Colon (tissue), 2 donors: ENCODE measurements around the gene SALL1.

Experiments used
- FAIRE-seq: peaks from 2 replicates; lab custom pipeline; 2012; peaks lifted over from hg19 to GRCh38; lab: Jason Lieb, UNC
- donor health status: control.
- donor health status: control.

The SALL1 gene

GRCh38 chr16:51150888-51151320 lies at the start of gene SALL1:
TSS of gene SALL1 (minus strand) at chr16:51151270. CDS start at chr16:51151241, 29 bp downstream.
- no peak for FAIRE-seq

- FAIRE-seq = no peak
Observed at GRCh38 chr16:51200793-51201192, 49.7 kb upstream of the SALL1 start.

- FAIRE-seq = no peak
Observed at GRCh38 chr16:51197953-51198748, 47.1 kb upstream of the SALL1 start.

GRCh38 chr16:51193879-51194278 lies 42.8 kb upstream of the SALL1 start:
- FAIRE-seq = no peak

GRCh38 chr16:51184702-51185433 lies 33.8 kb upstream of the SALL1 start:
- FAIRE-seq = no peak

GRCh38 chr16:51181503-51181811 lies 30.4 kb upstream of the SALL1 start:
- FAIRE-seq = no peak

GRCh38 chr16:51180719-51181502 lies 29.8 kb upstream of the SALL1 start:
- FAIRE-seq = no peak

- no peak for FAIRE-seq
Observed at GRCh38 chr16:51175081-51175480, 24.0 kb upstream of the SALL1 start.

- no peak for FAIRE-seq
Observed at GRCh38 chr16:51172368-51172767, 21.3 kb upstream of the SALL1 start.

GRCh38 chr16:51168755-51169154 lies 17.7 kb upstream of the SALL1 start:
- no peak for FAIRE-seq

GRCh38 chr16:51167170-51167895 lies 16.3 kb upstream of the SALL1 start:
- no peak for FAIRE-seq

GRCh38 chr16:51166541-51166940 lies 15.5 kb upstream of the SALL1 start:
- FAIRE-seq = no peak

- no peak for FAIRE-seq
Observed at GRCh38 chr16:51166091-51166490, 15.0 kb upstream of the SALL1 start.

- no peak for FAIRE-seq
Observed at GRCh38 chr16:51165043-51165442, 14.0 kb upstream of the SALL1 start.

- FAIRE-seq = no peak
Observed at GRCh38 chr16:51164574-51164973, 13.5 kb upstream of the SALL1 start.

- FAIRE-seq = no peak
Observed at GRCh38 chr16:51163894-51164566, 13.0 kb upstream of the SALL1 start.

- FAIRE-seq = no peak
Observed at GRCh38 chr16:51163366-51163765, 12.3 kb upstream of the SALL1 start.

GRCh38 chr16:51161440-51162195 lies 10.5 kb upstream of the SALL1 start:
- no peak for FAIRE-seq

- no peak for FAIRE-seq
Observed at GRCh38 chr16:51159865-51160264, 8.8 kb upstream of the SALL1 start.

GRCh38 chr16:51159296-51159695 lies 8.2 kb upstream of the SALL1 start:
- FAIRE-seq = no peak

- FAIRE-seq = no peak
Observed at GRCh38 chr16:51157698-51158097, 6.6 kb upstream of the SALL1 start.
